Thoracic aorta (tissue), 2 donors: Measurements from ENCODE around the gene SNX30. TPM values are rescaled to one million over a fixed set of nuclear protein-coding genes. Genes with fewer than 3 reads are reported as not detected.

ENCODE experiments used
- ATAC-seq: fragments of 150-250 bp; one replicate; pipeline ENCODE4 v1.8.0; 2017; ENCODE audit warnings: low read depth; ENCODE audit not compliant: insufficient number of reproducible peaks, low FRiP score
- DNase-seq: peaks from one replicate; pipeline ENCODE4 v3.0.0-alpha.2; 2020; ENCODE audit warnings: low spot score
- H3K27ac ChIP-seq, 2 donors: fragments of 200-600 bp; sonication (generic); 1 replicate in 1 of 2; 2 replicates in 1 of 2; pipeline ENCODE4 v1.5.1; 2016; ENCODE audit warnings: mild to moderate bottlenecking in 2 of 2, moderate library complexity in 2 of 2
- H3K27me3 ChIP-seq: fragments of 200-600 bp; sonication (generic); replicated peaks from 2 replicates; pipeline ENCODE4 v1.6.0; 2016; ENCODE audit warnings: mild to moderate bottlenecking; ENCODE audit not compliant: insufficient read depth
- H3K36me3 ChIP-seq: fragments of 200-600 bp; sonication (generic); one replicate; pipeline ENCODE4 v1.5.1; 2016
- H3K4me1 ChIP-seq, 2 donors: fragments of 200-600 bp; sonication (generic); 1 replicate in 1 of 2; 2 replicates in 1 of 2; pipeline versions ENCODE4 v1.5.1 to v1.6.0; 2016; ENCODE audit warnings: low read depth in 2 of 2, mild to moderate bottlenecking in 1 of 2; ENCODE audit not compliant: control insufficient read depth in 1 of 2
- H3K4me3 ChIP-seq: fragments of 200-600 bp; sonication (generic); 2 replicates; pipeline ENCODE4 v1.5.1; 2016; ENCODE audit warnings: mild to moderate bottlenecking
- H3K9me3 ChIP-seq: fragments of 200-600 bp; sonication (generic); 2 replicates; pipeline ENCODE4 v1.5.1; 2016
- total RNA-seq, 2 donors: library from RNA; depleted of rRNA; stranded (reverse); fragments of >200 nt; gene quantifications; one replicate each; pipeline versions ENCODE4 v1.1.0 to v1.2.3, GENCODE V29; 2016
- TF ChIP-seq, protein P1 (sequence below): fragments of 200-600 bp; sonication (generic); IDR thresholded peaks from one replicate; pipeline ENCODE4 v1.5.1; 2019; ENCODE audit warnings: antibody characterized with exemption

SNX30 gene
- total RNA-seq, 2 donors from 2014 or later = 11.2 to 36.3 TPM

DNA sequence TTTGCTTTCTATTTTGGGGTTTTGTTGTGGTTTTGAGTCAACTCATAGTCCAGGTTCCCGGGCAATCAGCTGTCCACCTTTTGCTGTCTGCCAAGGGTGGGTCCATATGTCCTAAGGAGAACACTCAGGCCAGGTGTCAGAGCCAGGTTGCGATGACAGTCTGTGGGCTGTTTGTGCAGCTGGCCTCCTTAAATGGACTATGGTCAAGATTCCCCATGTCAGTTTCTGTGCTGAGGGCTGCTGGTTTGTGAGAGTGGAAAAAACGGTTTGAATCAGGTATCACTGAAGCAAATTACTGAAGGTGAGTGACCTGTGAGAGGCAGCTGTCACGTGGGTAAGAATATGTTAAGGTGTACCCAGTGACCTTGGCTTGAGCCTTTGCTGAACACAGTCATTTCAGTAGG, 33.0 kb downstream of the SNX30 start:
- Histone ChIP-seq H3K4me1 (peaks cover 0 to 22% of the 10 kb centered on the region in 2 donors), H3K4me3 (no peak overlapping the region), H3K36me3 (no peaks in the 10 kb centered on the region), H3K27me3 (no peaks in the 10 kb centered on the region), H3K27ac (no peak overlapping the region), H3K9me3 (no peaks in the 10 kb centered on the region)
- TF ChIP-seq, protein P1, sequence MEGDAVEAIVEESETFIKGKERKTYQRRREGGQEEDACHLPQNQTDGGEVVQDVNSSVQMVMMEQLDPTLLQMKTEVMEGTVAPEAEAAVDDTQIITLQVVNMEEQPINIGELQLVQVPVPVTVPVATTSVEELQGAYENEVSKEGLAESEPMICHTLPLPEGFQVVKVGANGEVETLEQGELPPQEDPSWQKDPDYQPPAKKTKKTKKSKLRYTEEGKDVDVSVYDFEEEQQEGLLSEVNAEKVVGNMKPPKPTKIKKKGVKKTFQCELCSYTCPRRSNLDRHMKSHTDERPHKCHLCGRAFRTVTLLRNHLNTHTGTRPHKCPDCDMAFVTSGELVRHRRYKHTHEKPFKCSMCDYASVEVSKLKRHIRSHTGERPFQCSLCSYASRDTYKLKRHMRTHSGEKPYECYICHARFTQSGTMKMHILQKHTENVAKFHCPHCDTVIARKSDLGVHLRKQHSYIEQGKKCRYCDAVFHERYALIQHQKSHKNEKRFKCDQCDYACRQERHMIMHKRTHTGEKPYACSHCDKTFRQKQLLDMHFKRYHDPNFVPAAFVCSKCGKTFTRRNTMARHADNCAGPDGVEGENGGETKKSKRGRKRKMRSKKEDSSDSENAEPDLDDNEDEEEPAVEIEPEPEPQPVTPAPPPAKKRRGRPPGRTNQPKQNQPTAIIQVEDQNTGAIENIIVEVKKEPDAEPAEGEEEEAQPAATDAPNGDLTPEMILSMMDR = no peak
- DNase-seq = no peak
- ATAC-seq = no peak

DNA sequence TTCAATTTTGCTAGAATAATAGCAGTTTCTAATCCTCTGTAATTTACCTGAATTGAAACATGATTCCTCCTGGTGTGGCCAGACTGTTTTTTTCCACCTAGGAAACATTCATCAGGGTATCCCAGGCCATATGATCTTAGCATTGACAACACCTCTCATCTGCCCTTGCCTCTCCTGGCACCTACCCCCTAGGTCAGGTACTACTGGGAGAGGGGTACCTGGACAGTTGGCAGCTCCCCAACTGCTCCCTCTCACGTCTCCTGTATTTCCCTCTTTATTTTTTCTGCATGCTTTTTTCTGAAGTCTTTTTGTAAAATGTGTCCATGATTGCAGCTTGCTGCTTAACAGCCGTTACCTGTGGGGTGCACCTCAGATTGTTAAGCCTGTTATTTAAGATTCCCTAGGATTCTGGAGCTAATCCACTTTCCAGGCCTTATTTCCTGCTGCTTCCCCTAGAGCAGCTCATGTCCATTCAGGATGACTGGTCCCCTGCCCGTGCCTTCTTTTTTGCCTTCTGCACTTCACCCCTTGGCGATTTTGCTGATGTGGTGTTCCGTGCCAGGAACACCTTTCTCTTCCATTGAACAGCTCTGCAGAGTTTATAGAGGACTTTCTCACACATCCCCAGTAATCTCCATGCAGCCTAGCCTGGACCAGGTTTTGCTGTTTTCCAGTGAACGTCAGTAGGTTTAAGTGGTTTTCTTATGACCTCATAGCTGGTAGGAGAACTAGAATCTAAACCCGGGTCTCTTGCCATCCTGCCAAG, 33.6 kb downstream of the SNX30 start:
- ATAC-seq = peak; percentile 9
- H3K27me3 ChIP-seq = no peaks in the 10 kb centered on the region
- H3K36me3 ChIP-seq = no peaks in the 10 kb centered on the region
- peaks cover under 1 to 29% of the 10 kb centered on the region in 2 donors for H3K4me1 ChIP-seq
- no peak overlapping the region for H3K4me3 ChIP-seq
- no peak overlapping the region for H3K27ac ChIP-seq
- H3K9me3 ChIP-seq = no peaks in the 10 kb centered on the region
- TF ChIP-seq, protein P1 = no peak
- DNase-seq = no peak

DNA sequence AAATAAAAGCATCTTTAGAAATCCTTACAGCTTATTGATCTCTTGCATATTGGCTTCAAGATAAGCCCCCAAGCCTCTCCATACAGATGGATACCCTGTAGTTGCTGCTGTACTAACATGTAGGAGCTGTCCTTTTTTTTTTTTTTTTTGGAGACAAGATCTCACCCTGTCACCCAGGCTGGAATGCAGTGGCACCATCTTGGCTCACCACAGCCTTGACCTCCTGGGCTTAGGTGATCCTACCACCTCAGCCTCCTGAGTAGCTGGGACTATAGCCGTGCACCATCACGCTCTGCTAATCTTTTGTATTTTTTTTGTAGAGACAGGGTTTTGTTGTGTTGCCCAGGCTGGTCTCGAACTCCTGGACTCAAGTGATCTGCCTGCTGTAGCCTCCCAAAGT, 35.4 kb downstream of the SNX30 start:
- ATAC-seq = no peak
- H3K4me3 ChIP-seq = no peak overlapping the region

DNA sequence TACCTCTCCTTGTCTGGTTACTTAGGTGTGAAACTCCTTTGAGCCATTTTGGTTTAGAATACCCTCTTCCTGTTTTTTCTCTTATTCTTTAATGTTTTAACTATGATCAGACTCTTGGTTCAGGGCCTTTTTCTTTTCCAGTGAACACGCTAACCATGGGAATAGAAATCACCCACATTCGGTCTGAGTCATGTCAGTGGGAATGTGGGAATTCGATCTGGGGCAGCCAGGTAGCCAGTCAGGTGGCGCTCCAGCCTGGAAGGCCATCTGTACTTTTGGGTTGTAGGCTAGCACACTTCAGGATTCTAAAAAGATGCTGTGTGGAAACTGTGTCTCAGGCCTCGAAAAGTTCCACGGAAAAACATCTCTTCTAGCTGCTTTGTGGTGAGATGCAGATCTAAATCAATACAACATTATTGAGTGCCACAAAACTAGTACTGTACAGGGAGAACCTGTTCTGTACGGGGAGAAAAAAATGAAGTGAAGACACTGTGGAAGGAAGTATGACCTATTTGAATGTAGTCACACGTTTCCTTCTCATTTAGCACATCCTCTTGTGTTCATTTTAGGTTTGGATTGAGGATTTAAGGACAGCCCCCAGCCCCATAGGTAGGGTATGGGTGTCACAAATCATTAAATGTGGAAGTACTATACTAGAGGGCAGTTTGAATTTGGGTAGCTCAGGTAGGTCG, 36.4 kb downstream of the SNX30 start:
- H3K4me1 ChIP-seq = peaks cover 3 to 43% of the 10 kb centered on the region in 2 donors
- H3K4me3 ChIP-seq = no peak overlapping the region
- TF ChIP-seq, protein P1 = no peak
- H3K36me3 ChIP-seq = no peaks in the 10 kb centered on the region
- H3K27ac ChIP-seq = no peak overlapping the region
- no peak for ATAC-seq
- no peaks in the 10 kb centered on the region for H3K9me3 ChIP-seq
- no peak for DNase-seq
- no peaks in the 10 kb centered on the region for H3K27me3 ChIP-seq

More for the DNA sequence above, 35.4 kb downstream of the SNX30 start:
- H3K36me3 ChIP-seq = no peaks in the 10 kb centered on the region
- TF ChIP-seq, protein P1 = no peak
- no peaks in the 10 kb centered on the region for H3K27me3 ChIP-seq
- DNase-seq = no peak
- peaks cover 3 to 43% of the 10 kb centered on the region in 2 donors for H3K4me1 ChIP-seq
- no peak overlapping the region for H3K27ac ChIP-seq
- no peaks in the 10 kb centered on the region for H3K9me3 ChIP-seq

DNA sequence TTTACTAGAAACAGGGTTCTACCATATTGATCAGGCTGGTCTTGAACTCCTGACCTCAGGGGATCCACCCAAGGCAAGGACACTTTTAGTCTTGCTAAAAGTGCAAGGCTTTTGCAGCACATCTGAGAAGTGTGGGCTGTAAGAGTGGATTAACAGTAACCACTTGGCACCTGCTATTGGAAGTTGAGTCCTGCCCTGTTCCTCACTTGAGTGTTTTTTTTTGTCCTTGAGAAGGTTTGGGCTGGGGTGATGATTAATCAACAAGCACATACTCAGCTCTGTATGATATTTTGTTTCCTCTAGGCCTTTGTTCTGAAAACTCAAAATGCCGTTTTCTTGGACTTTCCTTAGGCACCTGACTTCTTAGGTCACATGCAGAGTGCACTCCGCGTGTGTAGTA, 37.4 kb downstream of the SNX30 start:
- Histone ChIP-seq H3K36me3 (no peaks in the 10 kb centered on the region), H3K4me3 (no peak overlapping the region), H3K27ac (no peak overlapping the region), H3K9me3 (no peaks in the 10 kb centered on the region), H3K4me1 (peaks cover 3 to 43% of the 10 kb centered on the region in 2 donors), H3K27me3 (no peaks in the 10 kb centered on the region)
- DNase-seq = no peak
- TF ChIP-seq, protein P1 = no peak
- no peak for ATAC-seq
